GM18498 (cell line): ENCODE measurements around the gene ZNF521.

Source experiments
- ATAC-seq: cut with Tn5 transposase; IDR thresholded peaks from one replicate; pipeline ENCODE4 v1.9.1; 2021; ENCODE audit warnings: mild to moderate bottlenecking, moderate library complexity; ENCODE audit not compliant: unreplicated experiment

The ZNF521 gene

GRCh38 chr18:25086876-25087275 is 265.1 kb downstream of the ZNF521 start:
- ATAC-seq = no peak

GRCh38 chr18:25081001-25081400 is 271.0 kb downstream of the ZNF521 start:
- no peak for ATAC-seq

GRCh38 chr18:25080211-25080610 is 271.8 kb downstream of the ZNF521 start:
- ATAC-seq = no peak

DNA sequence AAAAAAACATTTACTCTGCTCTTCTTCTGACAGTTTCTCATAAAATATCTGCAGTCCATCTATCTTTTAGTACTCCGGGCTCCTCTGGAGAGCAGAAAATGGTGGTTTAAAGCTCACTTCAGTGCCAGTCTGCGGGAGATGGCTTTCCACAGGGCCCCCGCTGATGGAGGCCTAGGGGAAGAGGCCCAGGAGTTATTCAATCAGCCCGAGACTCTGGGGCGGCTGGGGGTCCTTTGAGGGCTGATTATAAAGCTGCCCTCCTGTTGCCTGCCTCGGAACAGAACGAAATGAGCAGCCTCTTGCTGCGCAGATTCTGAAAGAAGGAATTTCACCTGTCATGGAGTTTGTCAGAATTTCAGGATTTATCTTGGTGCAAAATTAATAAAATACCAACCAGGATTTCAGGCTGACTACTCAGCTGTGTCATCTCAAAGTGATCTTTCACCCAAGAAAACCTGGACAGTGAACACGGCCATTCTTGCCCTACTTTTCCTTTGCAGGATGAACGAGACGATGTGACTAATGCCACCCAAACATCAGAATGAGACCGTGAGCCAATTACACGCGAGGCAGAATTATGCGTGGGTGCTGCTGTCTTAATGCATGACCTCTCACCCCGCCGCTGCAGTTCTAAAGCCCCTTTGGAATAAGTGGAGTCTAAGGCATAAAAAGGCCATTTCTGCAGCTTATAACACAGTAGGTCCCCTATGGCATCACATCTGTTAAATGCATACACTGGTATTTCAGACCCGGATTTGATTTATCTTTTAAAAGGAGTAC is 273.8 kb downstream of the ZNF521 start:
- ATAC-seq = no peak

GRCh38 chr18:25077038-25077943 is 274.7 kb downstream of the ZNF521 start:
- ATAC-seq = no peak

GRCh38 chr18:25075783-25076182 is 276.2 kb downstream of the ZNF521 start:
- ATAC-seq = no peak

GRCh38 chr18:25075331-25075730 is 276.6 kb downstream of the ZNF521 start:
- no peak for ATAC-seq

- ATAC-seq = no peak
Measured at GRCh38 chr18:25074925-25075324, 277.0 kb downstream of the ZNF521 start.

- ATAC-seq = no peak
Measured at GRCh38 chr18:25072205-25072604, 279.8 kb downstream of the ZNF521 start.

GRCh38 chr18:25067275-25068025 is 284.5 kb downstream of the ZNF521 start:
- no peak for ATAC-seq

DNA sequence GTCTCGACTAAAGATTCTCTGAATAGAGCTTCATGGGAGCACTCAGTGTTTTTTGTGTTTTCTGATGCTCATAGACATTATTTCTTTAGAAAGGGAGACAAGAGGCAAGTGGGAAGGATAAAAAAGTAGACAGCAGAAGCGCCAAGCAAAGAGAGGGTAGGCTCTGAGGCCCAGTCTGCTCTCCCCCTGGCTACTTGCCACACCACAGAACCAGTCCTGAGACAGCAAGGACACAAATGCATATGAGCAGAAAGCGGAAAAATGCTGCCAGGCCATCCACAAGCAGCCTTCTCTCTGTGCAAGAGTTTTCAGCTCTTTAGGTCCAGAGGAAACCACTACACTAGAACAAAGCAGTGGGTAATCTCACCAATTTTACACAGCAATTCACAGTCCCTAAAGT is 285.4 kb downstream of the ZNF521 start:
- ATAC-seq = no peak

- ATAC-seq = no peak
Measured at GRCh38 chr18:25062720-25063119, 289.2 kb downstream of the ZNF521 start.

DNA sequence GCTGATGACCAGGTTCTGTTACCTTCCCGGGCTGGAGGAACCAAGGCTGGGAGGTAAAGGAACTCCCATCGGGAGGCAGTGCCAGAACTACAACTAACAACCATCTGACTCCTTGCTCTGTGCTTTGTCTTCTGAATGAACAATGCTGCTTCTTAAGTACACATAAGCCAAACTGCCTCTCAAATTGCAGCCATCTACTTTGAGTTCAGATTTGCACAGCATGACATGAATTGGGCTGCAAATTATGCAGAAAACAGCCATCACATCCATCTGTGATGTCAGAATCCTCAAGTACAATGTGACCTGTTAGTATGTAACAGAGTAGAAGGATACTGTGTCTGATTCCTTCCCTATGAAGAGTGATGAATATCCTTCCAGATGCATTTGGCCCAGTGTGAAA is 290.6 kb downstream of the ZNF521 start:
- no peak for ATAC-seq

DNA sequence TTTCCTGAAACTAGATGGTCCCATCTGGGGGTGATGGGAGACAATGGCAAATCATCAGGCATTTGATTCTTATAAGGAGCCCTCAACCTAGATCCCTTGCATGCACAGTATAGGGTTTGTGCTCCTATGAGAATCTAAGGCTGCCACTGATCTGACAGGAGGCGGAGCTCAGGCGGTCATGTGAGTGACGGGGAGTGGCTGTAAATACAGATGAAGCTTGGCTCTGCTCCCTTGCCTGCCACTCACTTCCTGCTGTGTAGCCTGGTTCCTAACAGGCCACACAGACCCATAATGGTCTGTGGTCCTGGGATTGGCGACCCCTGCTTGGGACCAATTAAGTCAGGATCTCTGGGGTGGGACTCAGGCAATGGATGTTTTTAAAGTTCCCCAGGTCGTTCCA is 293.4 kb downstream of the ZNF521 start:
- ATAC-seq = no peak

- ATAC-seq = no peak
Measured at GRCh38 chr18:25057491-25058050, 294.4 kb downstream of the ZNF521 start.

DNA sequence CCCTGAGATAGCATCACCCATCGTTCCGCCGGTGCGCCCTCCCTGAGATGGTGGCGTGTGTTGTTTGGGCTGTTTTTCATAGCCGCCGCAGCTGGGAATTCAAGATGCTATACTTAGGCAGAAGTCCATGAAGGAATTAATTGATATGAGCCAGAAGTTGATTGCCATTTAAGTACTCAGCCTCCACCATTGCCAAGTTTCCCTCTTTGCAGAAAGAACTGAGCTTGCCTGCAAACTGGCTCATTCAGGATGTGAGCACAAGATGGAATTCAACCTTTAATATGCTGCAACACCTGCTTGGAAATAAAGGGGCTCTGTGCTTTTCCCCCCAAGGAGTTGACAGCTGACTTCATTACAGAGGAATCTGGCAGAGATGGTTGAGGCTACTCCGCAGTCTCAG is 295.5 kb downstream of the ZNF521 start:
- ATAC-seq = no peak

- no peak for ATAC-seq
Measured at GRCh38 chr18:25055076-25055475, 296.9 kb downstream of the ZNF521 start.

DNA sequence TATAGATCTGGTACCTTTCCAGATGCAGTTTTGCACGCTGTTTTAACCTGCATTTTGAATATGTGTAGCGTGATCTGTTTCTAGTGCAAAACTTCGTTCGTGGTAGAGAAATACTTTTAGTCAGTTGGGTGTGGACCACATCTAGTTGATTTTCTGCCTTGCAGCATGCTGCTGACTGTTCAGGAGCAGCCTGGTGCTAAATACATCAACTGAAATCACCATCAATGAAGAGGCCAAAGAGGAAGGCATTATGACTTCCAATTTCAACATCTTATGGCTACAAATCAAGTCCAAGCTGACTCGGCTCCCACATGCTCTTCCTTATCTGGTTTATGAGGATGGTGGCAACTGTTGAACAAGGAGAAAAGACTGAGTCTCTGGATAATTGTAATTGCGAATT is 298.5 kb downstream of the ZNF521 start:
- ATAC-seq = no peak

DNA sequence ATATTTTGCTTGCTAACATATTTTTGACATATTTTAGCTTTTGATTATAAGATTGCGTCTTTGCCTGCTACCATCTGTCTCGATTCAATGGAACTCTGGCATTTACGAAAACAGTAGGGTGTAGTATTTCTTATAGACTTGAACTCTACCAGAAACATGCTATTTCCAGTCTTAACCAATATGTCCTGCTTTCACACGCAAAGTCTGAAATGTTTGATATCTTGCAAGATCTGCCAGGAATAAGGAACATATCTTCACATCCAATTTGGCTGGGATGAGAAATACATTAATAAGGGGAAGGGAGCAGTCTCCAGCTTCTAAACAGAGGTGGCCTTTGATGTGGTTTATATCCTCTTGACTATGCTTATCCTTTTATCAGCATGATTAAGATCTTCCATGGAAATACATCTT is 299.4 kb downstream of the ZNF521 start:
- ATAC-seq = no peak

- ATAC-seq = no peak
Measured at GRCh38 chr18:25050605-25051004, 301.4 kb downstream of the ZNF521 start.

- no peak for ATAC-seq
Measured at GRCh38 chr18:25047983-25048382, 304.0 kb downstream of the ZNF521 start.
